SK-N-MC (cell line): ENCODE measurements around the gene PAX6.

ENCODE experiments used
- EZH2 ChIP-seq: fragments of 200-600 bp; sonication (generic); IDR thresholded peaks from one replicate; pipeline ENCODE4 v1.6.1; 2017; ENCODE audit warnings: antibody characterized with exemption
- FOXP2 ChIP-seq: optimal IDR thresholded peaks from 2 replicates; pipeline ENCODE3; 2011; ENCODE audit warnings: mild to moderate bottlenecking, moderate library complexity; ENCODE audit not compliant: insufficient read depth; ENCODE audit errors: extremely low read length, control extremely low read depth
- POLR2AphosphoS5 ChIP-seq: IDR thresholded peaks from 2 replicates; pipeline ENCODE4 v1.6.1; 2012; ENCODE audit warnings: mild to moderate bottlenecking, low read depth, low read length, borderline replicate concordance

DNA sequence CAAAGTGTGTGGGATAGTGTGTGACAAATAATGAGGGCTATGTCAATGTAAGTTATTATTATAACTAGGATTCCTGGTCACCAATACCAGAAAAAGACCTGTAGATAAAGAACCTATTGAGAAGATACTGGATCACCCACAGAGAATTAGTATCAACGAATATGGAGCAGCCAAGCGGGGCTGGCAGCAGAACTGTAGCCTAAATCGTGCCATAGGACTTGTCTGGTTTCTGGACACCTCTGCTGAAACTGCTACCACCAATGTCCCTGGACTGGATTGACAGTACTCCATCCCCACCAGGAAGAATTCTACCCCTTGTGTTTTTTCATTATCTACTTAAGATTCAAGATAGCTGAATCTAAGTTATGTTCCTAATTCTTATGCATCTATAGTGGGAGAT is 30.3 kb upstream of the PAX6 start:
- TF ChIP-seq POLR2AphosphoS5 (no peak), EZH2 (no peak), FOXP2 (no peak)
